HL-60 (cell line): ENCODE results near the gene GCNT1.
"Not testable (repeated sequence)": the region's sequence is repeated elsewhere in the genome, so short reads cannot be mapped to it uniquely, and the experiment has no call there.

Experiments
- SPI1 ChIP-seq: IDR thresholded peaks from 2 replicates; pipeline ENCODE4 v1.6.1; 2012; ENCODE audit warnings: low read depth, mild to moderate bottlenecking, borderline replicate concordance
- TF ChIP-seq, protein P1 (sequence below): IDR thresholded peaks from one replicate; pipeline ENCODE4 v1.5.1; 2011; ENCODE audit warnings: low read length, control low read depth, inconsistent platforms; ENCODE audit not compliant: insufficient read depth

DNA sequence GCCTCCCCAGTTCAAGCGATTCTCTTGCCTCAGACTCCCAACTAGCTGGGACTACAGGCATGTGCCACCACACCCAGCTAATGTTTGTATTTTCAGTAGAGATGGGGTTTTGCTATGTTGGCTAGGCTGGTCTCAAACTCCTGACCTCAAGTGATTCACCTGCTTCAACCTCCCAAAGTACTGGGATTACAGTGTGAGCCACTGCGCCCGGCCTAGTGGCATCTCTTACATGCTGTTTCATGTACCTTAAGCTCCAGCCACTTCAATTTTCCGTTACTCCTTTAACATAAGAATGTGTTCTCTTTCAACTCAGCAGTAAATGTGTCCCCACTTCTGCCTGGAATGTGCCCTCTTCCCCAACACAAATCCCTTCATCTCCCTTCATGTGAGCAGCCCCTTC lies 73.9 kb downstream of the GCNT1 start:
- TF ChIP-seq, protein P1, sequence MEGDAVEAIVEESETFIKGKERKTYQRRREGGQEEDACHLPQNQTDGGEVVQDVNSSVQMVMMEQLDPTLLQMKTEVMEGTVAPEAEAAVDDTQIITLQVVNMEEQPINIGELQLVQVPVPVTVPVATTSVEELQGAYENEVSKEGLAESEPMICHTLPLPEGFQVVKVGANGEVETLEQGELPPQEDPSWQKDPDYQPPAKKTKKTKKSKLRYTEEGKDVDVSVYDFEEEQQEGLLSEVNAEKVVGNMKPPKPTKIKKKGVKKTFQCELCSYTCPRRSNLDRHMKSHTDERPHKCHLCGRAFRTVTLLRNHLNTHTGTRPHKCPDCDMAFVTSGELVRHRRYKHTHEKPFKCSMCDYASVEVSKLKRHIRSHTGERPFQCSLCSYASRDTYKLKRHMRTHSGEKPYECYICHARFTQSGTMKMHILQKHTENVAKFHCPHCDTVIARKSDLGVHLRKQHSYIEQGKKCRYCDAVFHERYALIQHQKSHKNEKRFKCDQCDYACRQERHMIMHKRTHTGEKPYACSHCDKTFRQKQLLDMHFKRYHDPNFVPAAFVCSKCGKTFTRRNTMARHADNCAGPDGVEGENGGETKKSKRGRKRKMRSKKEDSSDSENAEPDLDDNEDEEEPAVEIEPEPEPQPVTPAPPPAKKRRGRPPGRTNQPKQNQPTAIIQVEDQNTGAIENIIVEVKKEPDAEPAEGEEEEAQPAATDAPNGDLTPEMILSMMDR: not testable (repeated sequence)
- not testable (repeated sequence) for TF ChIP-seq SPI1
